GM12874 (cell line): ENCODE data around the gene DTD1.
A peak's percentile ranks its signal among the peaks of the same experiment; 100 is the strongest.

ENCODE experiments used
- CTCF ChIP-seq: IDR thresholded peaks from 2 replicates; pipeline ENCODE4 v1.5.1; 2011; ENCODE audit warnings: low read depth, mild to moderate bottlenecking, control low read depth, low read length, moderate library complexity; ENCODE audit not compliant: insufficient read depth

The DTD1 gene

GRCh38 chr20:18632196-18632789, 44.4 kb downstream of the DTD1 start:
- peak; percentile 95 for TF ChIP-seq CTCF

- no peak for TF ChIP-seq CTCF
These were observed 45.6 kb downstream of the DTD1 start for GRCh38 chr20:18633411-18633810.

GRCh38 chr20:18634501-18634900, 46.6 kb downstream of the DTD1 start:
- TF ChIP-seq CTCF = no peak

GRCh38 chr20:18635380-18635779, 47.5 kb downstream of the DTD1 start:
- TF ChIP-seq CTCF = no peak

- no peak for TF ChIP-seq CTCF
These were observed 49.4 kb downstream of the DTD1 start for GRCh38 chr20:18637224-18637623.

GRCh38 chr20:18638768-18639167, 50.9 kb downstream of the DTD1 start:
- no peak for TF ChIP-seq CTCF

- no peak for TF ChIP-seq CTCF
These were observed 51.7 kb downstream of the DTD1 start for GRCh38 chr20:18639501-18639979.
